Measurements from ENCODE around the gene PTMS. TPM values are rescaled to one million over a fixed set of nuclear protein-coding genes. Genes with fewer than 3 reads are reported as not detected.

Gene PTMS
- total and polyA plus RNA-seq, 2 experiments from 2014 or later = 290 to 467 TPM

GRCh38 chr12:6779708-6780432 is 13.7 kb downstream of the PTMS start:
- Histone ChIP-seq H3K4me1 (ENCODE audit: low read depth) (peaks cover 17% of the 10 kb centered on the region), H3K9me3 (ENCODE audit: low read depth) (no peaks in the 10 kb centered on the region), H3K27ac (no peak overlapping the region)

GRCh38 chr12:6780573-6780972 is 14.4 kb downstream of the PTMS start:
- H3K27ac ChIP-seq = no peak overlapping the region
- TF ChIP-seq CTCF (IDR thresholded peaks at IDR 0.05; ENCODE audit: low read depth, low read length) = no peak
- no peak for DNase-seq (ENCODE audit: low read depth in 1 of 2, low spot score in 1 of 2)

More at GRCh38 chr12:6779708-6780432, 13.7 kb downstream of the PTMS start:
- TF ChIP-seq CTCF (IDR thresholded peaks at IDR 0.05; ENCODE audit: low read depth, low read length) = no peak
- Histone ChIP-seq H3K27me3 (no peaks in the 10 kb centered on the region), H3K36me3 (no peaks in the 10 kb centered on the region), H3K4me3 (no peak overlapping the region)
- no peak for DNase-seq (ENCODE audit: low read depth in 1 of 2, low spot score in 1 of 2)

GRCh38 chr12:6782119-6782518 is 16.0 kb downstream of the PTMS start:
- Histone ChIP-seq H3K27ac (no peak overlapping the region), H3K36me3 (no peaks in the 10 kb centered on the region), H3K27me3 (no peaks in the 10 kb centered on the region), H3K4me1 (ENCODE audit: low read depth) (peaks cover 17% of the 10 kb centered on the region), H3K4me3 (no peak overlapping the region), H3K9me3 (ENCODE audit: low read depth) (no peaks in the 10 kb centered on the region)
- no peak for TF ChIP-seq CTCF (IDR thresholded peaks at IDR 0.05; ENCODE audit: low read depth, low read length)
- no peak for DNase-seq (ENCODE audit: low read depth in 1 of 2, low spot score in 1 of 2)

More at GRCh38 chr12:6780573-6780972, 14.4 kb downstream of the PTMS start:
- Histone ChIP-seq H3K4me1 (ENCODE audit: low read depth) (peaks cover 17% of the 10 kb centered on the region), H3K4me3 (no peak overlapping the region), H3K9me3 (ENCODE audit: low read depth) (no peaks in the 10 kb centered on the region), H3K36me3 (no peaks in the 10 kb centered on the region), H3K27me3 (no peaks in the 10 kb centered on the region)

- H3K27me3 ChIP-seq = no peaks in the 10 kb centered on the region
- no peaks in the 10 kb centered on the region for H3K9me3 ChIP-seq (ENCODE audit: low read depth)
- H3K4me3 ChIP-seq = no peak overlapping the region
- no peak for TF ChIP-seq CTCF (IDR thresholded peaks at IDR 0.05; ENCODE audit: low read depth, low read length)
- DNase-seq (ENCODE audit: low read depth in 1 of 2, low spot score in 1 of 2) = peak in 1 of 2 donors; percentile 23
- H3K36me3 ChIP-seq = no peaks in the 10 kb centered on the region
- H3K27ac ChIP-seq = peak overlapping the region; percentile 27
- peaks cover 16% of the 10 kb centered on the region for H3K4me1 ChIP-seq (ENCODE audit: low read depth)
Measured at GRCh38 chr12:6782850-6783566, 16.8 kb downstream of the PTMS start.

- no peak for DNase-seq (ENCODE audit: low read depth in 1 of 2, low spot score in 1 of 2)
- Histone ChIP-seq H3K4me3 (no peak overlapping the region), H3K9me3 (ENCODE audit: low read depth) (no peaks in the 10 kb centered on the region), H3K36me3 (no peaks in the 10 kb centered on the region), H3K4me1 (ENCODE audit: low read depth) (peaks cover 11% of the 10 kb centered on the region), H3K27ac (no peak overlapping the region), H3K27me3 (no peaks in the 10 kb centered on the region)
- TF ChIP-seq CTCF (IDR thresholded peaks at IDR 0.05; ENCODE audit: low read depth, low read length) = no peak
Measured at GRCh38 chr12:6783828-6784227, 17.7 kb downstream of the PTMS start.

Measured in cardiac muscle cell (in vitro differentiated cells and primary cell).